Pancreas (tissue), 10 donors: Measurements from ENCODE around the gene TLR10. TPM values are rescaled to one million over a fixed set of nuclear protein-coding genes. Genes with fewer than 3 reads are reported as not detected.

Experiments used
- ATAC-seq, 4 donors: fragments of 200-7000 bp; cut with Tn5 transposase; one replicate each; pipeline versions ENCODE4 v1.8.0 to v1.9.1; 2020; ENCODE audit warnings: mild to moderate bottlenecking in 4 of 4, moderate library complexity in 4 of 4
- DNase-seq, 6 donors: peaks; one replicate each; pipeline ENCODE4 v3.0.0-alpha.2; 2020
- FAIRE-seq: peaks from 2 replicates; lab custom pipeline; 2012; peaks lifted over from hg19 to GRCh38; lab: Jason Lieb, UNC
- H3K27ac ChIP-seq, 4 donors: fragments of 200-600 bp; sonication (generic); 1 replicate in 3 of 4; 2 replicates in 1 of 4; pipeline versions ENCODE4 v1.5.0 to v1.8.0; 2020
- H3K27me3 ChIP-seq, 4 donors: fragments of 200-600 bp; one replicate each; pipeline ENCODE4 v1.8.0; 2021
- H3K36me3 ChIP-seq, 3 donors: fragments of 200-600 bp; sonication (generic) in 1 of 3; one replicate each; pipeline versions ENCODE4 v1.5.0 to v1.8.0; 2020 to 2021
- H3K4me1 ChIP-seq, 3 donors: fragments of 200-600 bp; one replicate each; pipeline ENCODE4 v1.8.0; 2021
- H3K4me3 ChIP-seq, 4 donors: fragments of 200-600 bp; sonication (generic) in 2 of 4; one replicate each; pipeline versions ENCODE4 v1.5.0 to v1.8.0; 2020 to 2021
- H3K9me3 ChIP-seq, 4 donors: fragments of 200-600 bp; one replicate each; pipeline ENCODE4 v1.8.0; 2021
- CTCF ChIP-seq, 4 donors: fragments of 200-600 bp; sonication (generic) in 3 of 4; IDR thresholded peaks; one replicate each; pipeline versions ENCODE4 v1.5.0 to v1.8.0; 2021; ENCODE audit warnings: antibody characterized with exemption in 4 of 4
- WGBS, 2 donors: extraction: QIAGEN DNeasy Blood & Tissue Kit; methylation state at CpG; one replicate each; pipeline ENCODE4 v1.1.7; 2013; 5-methylcytosine and 5-hydroxymethylcytosine counted together
- intact Hi-C, 3 donors: fragments of 100-400 bp; cut with DNase I; formaldehyde crosslinking; loops; one replicate each; pipeline versions ENCODE4 v1.11.1 to v1.14.2; 2022
- polyA plus RNA-seq, 2 donors: library from polyadenylated mRNA; stranded (reverse); fragments of 200-250 nt; gene quantifications; one replicate each; pipeline ENCODE4 v1.2.3, GENCODE V29; 2013
- total RNA-seq, 6 donors: library from RNA; stranded (reverse); fragmentation: NEBNext Ultra II Directional in 4 of 6; extraction: Animal tissue kit (Norgen Biotek cat#: 25700) in 4 of 6; gene quantifications; one replicate each; pipeline versions ENCODE4 v1.2.1 to v1.2.4, GENCODE V29; 2021 to 2023
- donor health status: healthy with polysubstance abuse.
- donor health status: DM: no; HTN: no; CAD: no; lungs with moderate emphysema.
- donor health status: DM: no; HTN: no; CAD: no.
- donor health status: control.
- donor health status: control.
- donor health status: Bipolar disorder and iron deficiency.
- donor health status: DM: yes; HTN: yes; CAD: no.
- donor health status: DM: no; HTN: no; CAD: no.
- donor health status: DM: no; HTN: no; CAD: no.
- donor health status: DM: yes; HTN: yes; CAD: no.

TLR10 gene
- total and polyA plus RNA-seq, 8 donors = 0.04 to 1.2 (median 0.16) TPM; not detected in 1

- TF ChIP-seq CTCF (IDR thresholded peaks at IDR 0.05) = no peak
- peak in 3 of 4 donors; percentile 53 to 71 (median 59) for ATAC-seq
- intact Hi-C loops = loop anchor here in 1 of 3 donors (10.0 kb wide), 1 partner anchor 51 kb away; no protein-coding TSS in a partner anchor
- Histone ChIP-seq H3K36me3 (no peaks in the 10 kb centered on the region), H3K27ac (peak overlapping the region in 2 of 4 donors; percentile 57 to 82), H3K27me3 (no peaks in the 10 kb centered on the region), H3K4me3 (no peak overlapping the region), H3K9me3 (no peaks in the 10 kb centered on the region), H3K4me1 (peaks cover 0 to 8% (median 0%) of the 10 kb centered on the region in 3 donors)
- no peak for DNase-seq
- WGBS, 2 donors = 53 to 63% methylated on average over 5 of the region's 5 CpGs
- FAIRE-seq = no peak
Measured at GRCh38 chr4:38805530-38806145, 22.8 kb upstream of the TLR10 start.

- H3K27me3 ChIP-seq = no peaks in the 10 kb centered on the region
- peak within 1 kb of the TSS; percentile 29 to 82 (median 64) for H3K27ac ChIP-seq
- intact Hi-C loops = loop anchor here in 1 of 3 donors (10.0 kb wide), 1 partner anchor 50 kb away; no protein-coding TSS in a partner anchor
- ATAC-seq (peak; percentile 83 to 90 (median 89)), DNase-seq (no peak), FAIRE-seq (peak; percentile 96)
- no peaks in the 10 kb centered on the region for H3K36me3 ChIP-seq
- WGBS, 2 donors = 32 to 40% methylated on average over 7 of the region's 7 CpGs
- H3K4me3 ChIP-seq = peak within 1 kb of the TSS; percentile 5 to 43 (median 30)
- peaks cover 0 to 8% (median 0%) of the 10 kb centered on the region in 3 donors for H3K4me1 ChIP-seq
- H3K9me3 ChIP-seq = no peaks in the 10 kb centered on the region
- TF ChIP-seq CTCF (IDR thresholded peaks at IDR 0.05) = peak in 3 of 4 donors; percentile 30 to 51 (median 49)
Measured at GRCh38 chr4:38804654-38805295, 22.0 kb upstream of the TLR10 start, which contains the start of gene TLR1. Gene TLR1, minus strand, starts transcription at chr4:38804791. Its CDS starts 5,960 bp downstream, at chr4:38798831.

GRCh38 chr4:38803833-38804653 is 21.3 kb upstream of the TLR10 start:
- ATAC-seq = peak; percentile 38 to 72 (median 68)
- Histone ChIP-seq H3K27ac (peak overlapping the region; percentile 29 to 82 (median 64)), H3K27me3 (no peaks in the 10 kb centered on the region), H3K9me3 (no peaks in the 10 kb centered on the region), H3K36me3 (no peaks in the 10 kb centered on the region), H3K4me3 (peak overlapping the region; percentile 5 to 43 (median 30)), H3K4me1 (peaks cover 0 to 8% (median 0%) of the 10 kb centered on the region in 3 donors)
- peak; percentile 32 for FAIRE-seq
- DNase-seq = no peak
- intact Hi-C loops = loop anchor here in 1 of 3 donors (10.0 kb wide), 1 partner anchor 49 kb away; no protein-coding TSS in a partner anchor
- TF ChIP-seq CTCF (IDR thresholded peaks at IDR 0.05) = no peak
- 6 to 9% methylated on average over 6 of the region's 6 CpGs for WGBS, 2 donors

GRCh38 chr4:38802561-38803355 is 20.0 kb upstream of the TLR10 start:
- TF ChIP-seq CTCF (IDR thresholded peaks at IDR 0.05) = no peak
- ATAC-seq = no peak
- Histone ChIP-seq H3K9me3 (no peaks in the 10 kb centered on the region), H3K4me1 (peaks cover 0 to 8% (median 0%) of the 10 kb centered on the region in 3 donors), H3K4me3 (peak overlapping the region in 1 of 4 donors; percentile 43), H3K27ac (no peak overlapping the region), H3K36me3 (peaks cover 0 to 5% (median 0%) of the 10 kb centered on the region in 3 donors), H3K27me3 (no peaks in the 10 kb centered on the region)
- WGBS, 2 donors = 90 to 93% methylated on average over 15 of the region's 15 CpGs
- no peak for FAIRE-seq
- no peak for DNase-seq
- intact Hi-C loops = loop anchor here in 1 of 3 donors (10.0 kb wide), 1 partner anchor 48 kb away; no protein-coding TSS in a partner anchor
